C4-2B (cell line): Measurements from ENCODE around the gene GALNT14.

ENCODE experiments used
- H3K27ac ChIP-seq: fragments of 450-650 bp; 2 replicates; pipeline ENCODE4 v1.5.1; 2017
- ZFX ChIP-seq: fragments of 450-650 bp; IDR thresholded peaks from 2 replicates; pipeline ENCODE4 v1.6.1; 2017
- TF ChIP-seq, protein P1 (sequence below): fragments of 450-650 bp; conservative IDR thresholded peaks from 2 replicates; pipeline ENCODE4 v1.5.1; 2017; ENCODE audit warnings: mild to moderate bottlenecking

GALNT14 gene

DNA sequence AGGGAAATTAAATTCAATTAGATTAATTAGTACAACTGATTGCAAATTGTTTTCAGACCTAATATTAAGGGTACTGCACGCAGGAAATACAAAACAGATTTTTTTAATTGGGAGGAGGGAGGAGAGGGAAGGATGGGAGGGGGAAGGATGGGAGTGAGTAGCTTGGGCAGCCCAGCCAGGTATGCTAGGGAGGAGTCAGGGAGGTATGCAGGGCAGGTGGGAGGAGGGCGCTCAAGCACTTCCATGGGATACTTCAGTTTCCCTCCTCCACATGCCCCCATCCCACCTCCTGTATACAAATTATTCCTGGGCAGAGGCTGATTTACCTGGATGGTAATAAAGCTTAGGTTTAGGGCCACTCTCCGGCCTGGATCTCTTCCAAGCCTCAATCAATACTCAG is 254.4 kb downstream of the GALNT14 start:
- H3K27ac ChIP-seq = no peak overlapping the region
- TF ChIP-seq, protein P1, sequence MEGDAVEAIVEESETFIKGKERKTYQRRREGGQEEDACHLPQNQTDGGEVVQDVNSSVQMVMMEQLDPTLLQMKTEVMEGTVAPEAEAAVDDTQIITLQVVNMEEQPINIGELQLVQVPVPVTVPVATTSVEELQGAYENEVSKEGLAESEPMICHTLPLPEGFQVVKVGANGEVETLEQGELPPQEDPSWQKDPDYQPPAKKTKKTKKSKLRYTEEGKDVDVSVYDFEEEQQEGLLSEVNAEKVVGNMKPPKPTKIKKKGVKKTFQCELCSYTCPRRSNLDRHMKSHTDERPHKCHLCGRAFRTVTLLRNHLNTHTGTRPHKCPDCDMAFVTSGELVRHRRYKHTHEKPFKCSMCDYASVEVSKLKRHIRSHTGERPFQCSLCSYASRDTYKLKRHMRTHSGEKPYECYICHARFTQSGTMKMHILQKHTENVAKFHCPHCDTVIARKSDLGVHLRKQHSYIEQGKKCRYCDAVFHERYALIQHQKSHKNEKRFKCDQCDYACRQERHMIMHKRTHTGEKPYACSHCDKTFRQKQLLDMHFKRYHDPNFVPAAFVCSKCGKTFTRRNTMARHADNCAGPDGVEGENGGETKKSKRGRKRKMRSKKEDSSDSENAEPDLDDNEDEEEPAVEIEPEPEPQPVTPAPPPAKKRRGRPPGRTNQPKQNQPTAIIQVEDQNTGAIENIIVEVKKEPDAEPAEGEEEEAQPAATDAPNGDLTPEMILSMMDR = no peak
- TF ChIP-seq ZFX = no peak

DNA sequence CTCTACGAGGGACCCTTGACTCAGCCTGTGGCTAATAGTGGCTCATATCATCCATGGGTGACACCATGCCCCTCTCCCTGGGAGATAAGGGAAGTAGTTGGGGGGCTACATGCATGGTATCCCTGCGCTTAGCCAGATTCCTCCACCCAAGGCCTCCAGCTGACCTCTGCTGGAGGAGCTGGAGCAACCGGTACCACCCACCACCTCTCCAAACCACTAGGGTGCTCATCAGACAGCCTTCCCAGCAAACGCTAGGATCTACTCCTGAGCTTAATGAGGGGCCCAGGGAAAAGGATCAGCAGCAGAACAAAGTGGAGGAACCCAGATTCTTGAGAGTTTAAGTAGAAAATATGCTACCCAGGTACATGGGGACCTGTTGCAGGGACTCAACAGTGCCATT is 255.1 kb downstream of the GALNT14 start:
- TF ChIP-seq, protein P1 = peak; percentile 13
- TF ChIP-seq ZFX = no peak
- H3K27ac ChIP-seq = no peak overlapping the region

DNA sequence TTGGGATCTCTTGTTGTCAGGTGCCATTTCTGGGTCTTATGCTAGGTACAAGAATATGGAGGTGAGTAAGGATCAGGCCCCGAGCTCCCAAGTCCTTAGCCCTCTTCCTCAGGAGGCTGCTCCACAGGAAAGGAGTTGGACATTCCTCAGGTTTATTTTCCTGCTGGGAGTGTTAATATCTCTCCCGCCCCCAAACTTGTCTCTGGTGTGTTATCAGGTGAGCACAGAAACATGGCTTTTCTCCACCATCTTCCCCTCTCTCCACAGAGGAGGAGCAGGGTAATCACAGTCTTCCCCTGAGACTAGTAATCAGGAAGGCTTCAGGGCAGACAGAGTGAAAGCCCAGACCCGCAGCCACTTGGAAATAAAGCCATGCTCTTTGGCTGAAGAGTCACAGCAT is 257.7 kb downstream of the GALNT14 start:
- TF ChIP-seq ZFX = no peak
- TF ChIP-seq, protein P1 = no peak
- H3K27ac ChIP-seq = no peak overlapping the region

DNA sequence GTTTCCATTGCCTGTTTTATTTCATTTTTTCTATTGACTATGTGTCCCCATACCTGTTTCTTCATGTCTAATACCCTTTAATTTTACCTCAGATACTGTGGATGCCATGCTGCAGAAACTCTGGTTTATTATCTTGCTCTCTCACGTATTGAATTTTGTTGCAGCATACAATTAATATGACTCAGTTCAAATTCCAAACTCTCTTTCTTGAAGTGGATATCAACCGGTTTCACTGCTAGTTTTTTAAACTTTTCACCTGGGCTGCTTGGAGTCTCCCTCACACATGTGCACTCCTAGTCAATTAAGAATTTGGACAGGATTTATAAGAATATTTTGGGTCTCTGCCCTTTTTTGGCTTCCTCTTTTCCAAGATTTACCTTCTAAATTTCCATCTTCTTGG is 260.4 kb downstream of the GALNT14 start:
- H3K27ac ChIP-seq = no peak overlapping the region
- TF ChIP-seq ZFX = no peak
- TF ChIP-seq, protein P1 = no peak

DNA sequence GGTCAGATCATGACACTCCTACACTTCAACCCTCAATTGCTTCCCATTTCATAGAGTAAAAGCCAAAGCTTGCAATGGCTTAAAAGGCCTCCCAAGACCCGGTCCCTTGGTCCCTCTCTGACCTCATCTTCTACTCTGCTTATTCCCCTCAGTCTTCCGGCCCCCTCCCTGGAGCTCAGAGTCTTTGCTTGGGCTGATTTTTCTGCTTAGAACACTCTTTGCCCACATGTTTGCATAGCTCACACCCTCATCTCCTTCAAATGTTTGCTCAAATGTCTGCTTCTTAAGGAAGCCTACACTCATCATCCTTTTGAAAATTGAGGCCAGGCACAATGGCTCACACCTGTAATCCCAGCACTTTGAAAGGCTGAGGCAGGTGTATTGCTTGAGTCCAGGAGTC is 265.4 kb downstream of the GALNT14 start:
- no peak overlapping the region for H3K27ac ChIP-seq

DNA sequence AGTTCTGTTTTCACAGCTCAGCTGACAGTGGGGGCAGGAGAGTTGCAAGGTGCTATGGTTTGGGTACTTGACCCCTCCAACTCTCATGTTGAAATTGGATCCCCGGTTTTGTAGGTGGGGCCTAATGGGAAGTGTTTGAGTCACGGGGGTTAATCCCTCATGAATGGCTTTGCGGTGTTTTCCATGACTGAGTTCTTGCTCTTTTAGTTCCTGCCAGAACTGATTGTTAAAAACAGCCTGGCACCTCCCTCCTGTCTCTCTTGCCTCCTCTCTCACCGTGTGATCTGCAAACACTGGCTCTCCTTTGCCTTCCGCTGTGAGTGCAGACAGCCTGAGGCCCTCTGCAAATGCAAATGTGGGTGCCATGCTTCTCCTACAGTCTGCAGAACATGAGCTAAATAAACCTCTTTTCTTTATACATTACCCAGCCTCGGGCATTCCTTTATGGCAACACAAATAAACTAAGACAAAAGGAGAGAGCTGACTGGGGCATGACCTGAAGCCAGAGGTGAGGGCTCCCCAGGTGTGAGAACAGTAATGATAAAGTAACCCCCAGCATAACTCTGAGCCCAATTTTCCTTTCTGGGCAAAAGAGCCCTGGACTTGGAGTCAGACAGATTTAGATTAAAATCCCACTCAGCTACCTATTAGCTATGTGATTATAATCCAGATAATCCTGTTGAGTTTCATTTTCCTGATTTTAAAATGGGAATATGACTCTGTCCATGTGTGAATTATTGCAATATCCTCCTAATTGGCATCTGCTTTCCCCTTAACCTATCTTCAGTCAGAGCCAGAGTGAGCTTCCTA is 266.1 kb downstream of the GALNT14 start:
- no peak overlapping the region for H3K27ac ChIP-seq
- no peak for TF ChIP-seq ZFX
- TF ChIP-seq, protein P1 = no peak

More for the DNA sequence above, 265.4 kb downstream of the GALNT14 start:
- TF ChIP-seq ZFX = no peak

DNA sequence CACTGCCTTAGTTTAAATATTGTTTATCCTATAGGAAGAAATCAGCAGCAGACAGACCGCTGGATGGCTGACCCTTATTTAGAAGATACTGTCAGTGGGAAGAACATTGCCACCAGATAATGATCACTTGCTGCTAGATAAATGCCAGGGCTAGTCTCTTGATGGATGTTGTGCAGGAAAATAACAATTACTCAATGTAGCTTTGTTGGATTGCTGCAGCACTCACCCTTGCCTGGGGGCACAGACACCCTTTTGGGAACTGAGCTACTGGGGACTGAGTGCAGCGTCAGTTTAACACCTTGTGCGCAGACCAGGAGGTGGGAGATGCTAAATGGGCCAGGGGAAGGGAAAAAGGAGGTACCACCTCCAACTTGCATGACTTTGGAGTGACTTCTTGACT is 266.8 kb downstream of the GALNT14 start:
- no peak overlapping the region for H3K27ac ChIP-seq
- no peak for TF ChIP-seq ZFX
- TF ChIP-seq, protein P1 = no peak

DNA sequence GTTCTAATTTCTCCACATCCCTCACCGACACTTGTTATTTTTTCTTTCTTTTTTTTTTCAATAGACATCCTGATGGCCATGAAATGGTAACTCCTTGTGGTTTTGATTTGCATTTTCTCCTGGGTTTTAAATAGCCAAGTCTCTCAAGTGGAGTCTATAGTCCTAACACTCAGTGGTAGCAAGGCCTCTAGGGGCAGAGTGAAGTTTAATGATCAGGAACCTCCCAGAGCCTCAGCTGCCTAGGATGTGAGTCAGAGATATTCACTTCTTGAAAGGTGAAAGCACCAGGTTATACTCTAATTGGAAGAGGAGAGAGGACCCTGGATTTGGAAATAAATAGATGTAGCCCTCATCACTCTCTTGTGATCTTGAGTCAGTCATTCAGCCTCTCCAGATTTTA is 268.3 kb downstream of the GALNT14 start:
- no peak for TF ChIP-seq ZFX
- TF ChIP-seq, protein P1 = no peak
- no peak overlapping the region for H3K27ac ChIP-seq
